COR-L47 (cell line): ENCODE results near the gene ING4.

Source experiments
- DNase-seq: peaks from one replicate; lab custom pipeline; 2025; lab: John Stamatoyannopoulos, UW

Gene ING4

GRCh38 chr12:6688543-6688998 is 25.7 kb upstream of the ING4 start:
- DNase-seq: no peak

- no peak for DNase-seq
Observed at GRCh38 chr12:6685814-6686213, 22.9 kb upstream of the ING4 start.

- peak; percentile 11 for DNase-seq
Observed at GRCh38 chr12:6684609-6685008, 21.7 kb upstream of the ING4 start.

- no peak for DNase-seq
Observed at GRCh38 chr12:6676962-6677361, 14.0 kb upstream of the ING4 start.

- no peak for DNase-seq
Observed at GRCh38 chr12:6672143-6672542, 9.2 kb upstream of the ING4 start.

GRCh38 chr12:6667559-6668210 is 4.8 kb upstream of the ING4 start:
- no peak for DNase-seq

GRCh38 chr12:6666211-6666610 is 3.3 kb upstream of the ING4 start:
- no peak for DNase-seq

GRCh38 chr12:6664902-6665301 is 2.0 kb upstream of the ING4 start:
- DNase-seq: no peak

- no peak for DNase-seq
Observed at GRCh38 chr12:6662602-6662905, 365 bp downstream of the ING4 start.

GRCh38 chr12:6653987-6654386 is 8.9 kb downstream of the ING4 start:
- no peak for DNase-seq

GRCh38 chr12:6653342-6653741 is 9.6 kb downstream of the ING4 start:
- no peak for DNase-seq

- no peak for DNase-seq
Observed at GRCh38 chr12:6652391-6652790, 10.5 kb downstream of the ING4 start.

GRCh38 chr12:6650832-6651231 is 12.1 kb downstream of the ING4 start:
- no peak for DNase-seq

- DNase-seq: no peak
Observed at GRCh38 chr12:6647083-6647604, 15.8 kb downstream of the ING4 start, which contains the start of gene ACRBP. Gene ACRBP (minus strand): TSS chr12:6647432. CDS start chr12:6647366, 66 bp downstream.

GRCh38 chr12:6646276-6647082 is 16.4 kb downstream of the ING4 start:
- no peak for DNase-seq

GRCh38 chr12:6644903-6645302 is 18.0 kb downstream of the ING4 start:
- DNase-seq: peak; percentile 4

- DNase-seq: no peak
Observed at GRCh38 chr12:6644257-6644596, 18.7 kb downstream of the ING4 start.

GRCh38 chr12:6643569-6644256 is 19.2 kb downstream of the ING4 start:
- DNase-seq: no peak

- DNase-seq: no peak
Observed at GRCh38 chr12:6641131-6641530, 21.8 kb downstream of the ING4 start.

- no peak for DNase-seq
Observed at GRCh38 chr12:6640497-6640896, 22.4 kb downstream of the ING4 start.

- no peak for DNase-seq
Observed at GRCh38 chr12:6639151-6639801, 23.6 kb downstream of the ING4 start.

GRCh38 chr12:6638305-6638704 is 24.6 kb downstream of the ING4 start:
- DNase-seq: no peak
